ENCODE measurements around the gene MEF2D.

GRCh38 chr1:156480016-156480370 is 20.6 kb downstream of the MEF2D start:
- TF ChIP-seq CTCF (IDR thresholded peaks at IDR 0.05) (no peak), POLR2A (IDR thresholded peaks at IDR 0.05) (no peak)
